ENCODE results near the gene TRIO.

TRIO gene

DNA sequence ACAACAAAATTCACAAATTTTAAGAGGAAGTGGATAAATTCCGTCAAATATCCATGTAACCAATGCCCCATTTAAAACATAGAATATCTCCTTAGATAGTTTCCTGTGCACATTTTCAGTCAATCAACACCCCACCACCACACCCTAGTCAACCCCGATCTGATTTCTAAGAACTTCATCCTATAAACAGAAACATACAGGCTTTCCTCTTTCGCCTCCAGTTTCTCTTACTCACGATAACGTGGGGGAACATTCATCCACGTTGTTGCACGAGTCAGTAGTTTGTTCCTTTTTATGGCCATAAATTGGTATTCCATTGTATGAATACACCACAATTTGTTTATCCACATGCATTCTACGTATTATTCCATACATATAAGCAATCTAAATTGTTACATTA is 35.6 kb upstream of the TRIO start:
- TF ChIP-seq, protein P1, sequence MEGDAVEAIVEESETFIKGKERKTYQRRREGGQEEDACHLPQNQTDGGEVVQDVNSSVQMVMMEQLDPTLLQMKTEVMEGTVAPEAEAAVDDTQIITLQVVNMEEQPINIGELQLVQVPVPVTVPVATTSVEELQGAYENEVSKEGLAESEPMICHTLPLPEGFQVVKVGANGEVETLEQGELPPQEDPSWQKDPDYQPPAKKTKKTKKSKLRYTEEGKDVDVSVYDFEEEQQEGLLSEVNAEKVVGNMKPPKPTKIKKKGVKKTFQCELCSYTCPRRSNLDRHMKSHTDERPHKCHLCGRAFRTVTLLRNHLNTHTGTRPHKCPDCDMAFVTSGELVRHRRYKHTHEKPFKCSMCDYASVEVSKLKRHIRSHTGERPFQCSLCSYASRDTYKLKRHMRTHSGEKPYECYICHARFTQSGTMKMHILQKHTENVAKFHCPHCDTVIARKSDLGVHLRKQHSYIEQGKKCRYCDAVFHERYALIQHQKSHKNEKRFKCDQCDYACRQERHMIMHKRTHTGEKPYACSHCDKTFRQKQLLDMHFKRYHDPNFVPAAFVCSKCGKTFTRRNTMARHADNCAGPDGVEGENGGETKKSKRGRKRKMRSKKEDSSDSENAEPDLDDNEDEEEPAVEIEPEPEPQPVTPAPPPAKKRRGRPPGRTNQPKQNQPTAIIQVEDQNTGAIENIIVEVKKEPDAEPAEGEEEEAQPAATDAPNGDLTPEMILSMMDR (IDR thresholded peaks at IDR 0.05; ENCODE audit: low read depth, low read length): no peak
- no peak for DNase-seq (ENCODE audit: extremely low read depth, low read depth)

DNA sequence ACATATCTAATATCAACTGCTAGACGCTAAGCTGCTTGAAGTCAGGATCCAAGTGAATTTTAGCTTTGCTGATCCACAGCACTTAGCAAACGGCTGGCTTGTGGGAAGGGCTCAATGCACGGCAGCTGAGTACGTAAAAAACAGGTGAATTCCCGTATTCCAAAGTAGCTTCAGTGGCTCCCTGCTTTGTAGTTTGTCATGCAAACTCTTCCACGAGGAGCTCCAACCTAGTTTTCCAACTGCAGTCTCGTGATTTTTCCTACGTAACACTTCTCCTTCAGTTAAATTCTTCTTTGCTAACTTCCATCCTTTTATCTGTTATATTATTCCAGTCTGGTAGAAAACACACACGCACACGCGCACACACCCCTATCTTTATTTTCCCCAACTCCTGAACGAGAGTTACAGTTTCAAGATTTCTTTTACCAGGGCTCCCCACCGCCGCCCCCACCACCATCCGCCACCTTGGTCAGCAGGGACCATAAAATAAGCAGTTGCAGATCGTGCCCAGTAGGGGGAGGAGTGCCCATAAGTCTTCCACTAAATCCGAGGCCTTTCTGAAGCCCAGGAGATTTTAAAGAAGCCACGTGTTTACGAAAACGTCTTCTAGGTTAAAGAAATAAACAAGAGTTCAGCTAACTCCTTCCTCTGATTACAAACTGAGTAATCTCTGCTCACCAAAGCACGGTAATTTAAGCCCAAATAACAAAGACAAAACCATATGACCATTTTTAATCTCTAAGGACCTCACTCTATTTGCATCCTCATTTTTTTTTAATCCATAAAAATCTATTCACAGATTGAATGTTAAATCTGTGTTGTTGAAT is 34.8 kb upstream of the TRIO start:
- TF ChIP-seq, protein P1 (IDR thresholded peaks at IDR 0.05; ENCODE audit: low read depth, low read length): peak; percentile 54
- DNase-seq (ENCODE audit: extremely low read depth, low read depth): no peak

DNA sequence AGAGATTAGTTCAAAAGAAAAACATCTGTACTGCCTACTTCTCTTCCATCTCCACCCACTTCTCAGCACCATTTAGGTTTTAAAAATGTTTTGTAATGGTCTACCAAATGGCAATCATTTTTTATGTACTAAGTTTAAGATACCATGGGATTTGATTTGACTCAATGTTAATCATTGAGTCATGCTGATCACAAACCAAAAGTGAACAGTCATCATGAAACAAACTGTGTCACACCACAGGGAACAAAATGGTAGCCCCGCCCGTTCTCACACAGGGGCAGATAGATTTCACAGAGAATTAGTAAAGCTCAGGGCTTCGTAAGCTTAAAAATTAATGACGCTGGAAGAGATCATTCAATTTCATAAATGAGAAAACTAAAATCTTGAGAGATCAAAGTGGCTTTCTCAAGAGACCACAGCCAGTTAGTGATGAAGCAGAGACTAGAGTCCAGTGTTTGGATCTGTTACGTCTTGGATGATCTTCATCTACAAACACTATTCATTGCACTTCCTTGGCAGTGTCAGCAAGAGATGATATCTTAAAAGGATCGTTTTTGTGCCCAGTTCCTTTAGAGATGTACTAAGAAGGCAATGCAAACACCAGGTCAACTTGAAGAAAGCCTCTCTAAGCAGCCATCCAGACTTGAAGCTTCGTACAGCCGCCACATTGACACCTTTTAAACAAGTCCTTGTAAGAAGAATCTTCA is 33.9 kb upstream of the TRIO start:
- no peak for DNase-seq (ENCODE audit: extremely low read depth, low read depth)
- TF ChIP-seq, protein P1 (IDR thresholded peaks at IDR 0.05; ENCODE audit: low read depth, low read length): no peak

DNA sequence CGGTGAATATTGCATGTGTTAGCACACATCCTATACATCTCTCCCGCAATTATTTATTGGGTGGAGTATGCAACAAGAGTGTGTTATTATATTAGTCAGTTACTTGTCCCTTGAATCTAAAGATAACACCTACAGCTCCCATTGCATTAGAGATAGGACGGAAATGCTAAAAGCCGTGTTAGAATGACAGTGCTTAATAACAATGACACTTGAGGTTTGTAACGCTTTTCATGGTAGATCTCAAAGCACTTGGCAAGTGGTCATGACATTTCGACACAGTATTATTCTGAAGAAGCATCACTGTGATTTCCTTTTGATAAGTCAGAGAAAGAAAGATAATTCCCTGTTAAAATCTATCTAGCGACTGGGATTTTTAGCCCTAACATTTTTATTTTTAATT is 33.4 kb upstream of the TRIO start:
- TF ChIP-seq, protein P1 (IDR thresholded peaks at IDR 0.05; ENCODE audit: low read depth, low read length): no peak
- no peak for DNase-seq (ENCODE audit: extremely low read depth, low read depth)

DNA sequence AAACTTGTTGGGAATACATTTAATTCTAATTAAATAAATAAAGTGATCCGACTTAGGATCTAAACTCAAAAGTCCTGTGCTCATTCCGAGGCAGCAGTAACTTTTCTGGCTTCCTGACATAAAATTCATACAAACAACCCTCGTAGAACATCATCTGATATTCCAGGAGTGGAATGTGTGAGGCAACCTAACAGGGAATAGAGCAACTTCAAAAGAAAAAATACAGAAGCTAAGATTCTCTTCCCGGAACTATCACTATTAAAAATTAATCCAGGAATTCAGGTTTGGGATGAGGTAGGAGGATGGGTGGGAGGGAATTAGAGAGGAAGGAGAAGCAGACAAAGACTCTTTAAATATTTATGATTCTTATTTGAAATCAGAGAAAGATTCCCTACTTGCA is 32.9 kb upstream of the TRIO start:
- TF ChIP-seq, protein P1 (IDR thresholded peaks at IDR 0.05; ENCODE audit: low read depth, low read length): no peak
- no peak for DNase-seq (ENCODE audit: extremely low read depth, low read depth)

DNA sequence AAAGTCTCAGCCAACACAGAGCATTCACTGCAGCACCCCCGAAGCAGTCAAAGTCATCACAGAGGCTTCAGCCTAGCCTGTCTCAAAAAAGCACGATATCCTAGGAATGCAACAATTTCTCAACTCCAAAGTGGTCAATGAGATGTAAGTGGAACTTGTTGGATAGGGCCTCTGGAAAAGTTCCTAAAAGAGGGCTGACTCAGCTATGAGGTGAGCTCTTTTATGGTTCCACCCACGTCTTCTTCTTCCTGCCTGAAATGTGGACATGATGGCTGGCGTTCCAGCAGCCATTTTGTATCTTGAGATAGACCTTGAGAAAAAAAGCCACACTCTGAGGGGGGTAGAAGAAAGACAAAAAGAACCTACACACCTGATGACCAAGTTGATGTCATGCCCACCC is 32.5 kb upstream of the TRIO start:
- no peak for DNase-seq (ENCODE audit: extremely low read depth, low read depth)
- TF ChIP-seq, protein P1 (IDR thresholded peaks at IDR 0.05; ENCODE audit: low read depth, low read length): no peak

DNA sequence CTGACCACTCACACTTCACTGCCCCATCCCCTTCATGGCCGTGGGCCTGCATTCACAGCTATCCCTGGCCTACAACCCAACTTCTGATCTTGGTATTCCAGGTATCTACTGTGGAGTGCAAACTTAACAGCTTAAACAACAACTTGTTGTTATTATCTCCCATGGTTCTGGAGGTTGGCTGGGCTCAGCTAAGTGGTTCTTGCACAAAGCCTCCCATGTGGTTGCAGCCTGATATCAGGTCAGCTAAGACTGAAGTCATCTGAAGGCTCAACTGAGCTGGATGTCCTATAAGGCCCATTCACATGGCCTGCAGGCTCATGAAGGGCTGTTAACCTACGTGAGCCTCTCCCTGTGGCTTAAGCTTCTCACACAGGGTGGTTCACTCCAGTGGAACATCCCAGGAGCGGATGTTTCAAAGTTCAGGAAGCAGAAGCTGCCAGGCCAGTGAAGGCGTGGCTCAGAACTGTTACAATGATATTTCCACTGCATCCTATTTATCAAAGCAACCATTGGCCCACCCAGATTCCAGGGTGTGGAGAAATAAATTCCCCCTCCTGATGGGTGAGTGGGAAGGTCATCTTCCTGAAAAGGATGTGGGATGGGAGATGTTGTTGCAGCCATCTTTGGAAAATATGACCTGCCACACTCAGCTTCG is 30.0 kb upstream of the TRIO start:
- DNase-seq (ENCODE audit: extremely low read depth, low read depth): no peak
- TF ChIP-seq, protein P1 (IDR thresholded peaks at IDR 0.05; ENCODE audit: low read depth, low read length): no peak

Measured in AG09319 (cell line).